ENCODE measurements around the gene ABHD17C.

The ABHD17C gene

DNA sequence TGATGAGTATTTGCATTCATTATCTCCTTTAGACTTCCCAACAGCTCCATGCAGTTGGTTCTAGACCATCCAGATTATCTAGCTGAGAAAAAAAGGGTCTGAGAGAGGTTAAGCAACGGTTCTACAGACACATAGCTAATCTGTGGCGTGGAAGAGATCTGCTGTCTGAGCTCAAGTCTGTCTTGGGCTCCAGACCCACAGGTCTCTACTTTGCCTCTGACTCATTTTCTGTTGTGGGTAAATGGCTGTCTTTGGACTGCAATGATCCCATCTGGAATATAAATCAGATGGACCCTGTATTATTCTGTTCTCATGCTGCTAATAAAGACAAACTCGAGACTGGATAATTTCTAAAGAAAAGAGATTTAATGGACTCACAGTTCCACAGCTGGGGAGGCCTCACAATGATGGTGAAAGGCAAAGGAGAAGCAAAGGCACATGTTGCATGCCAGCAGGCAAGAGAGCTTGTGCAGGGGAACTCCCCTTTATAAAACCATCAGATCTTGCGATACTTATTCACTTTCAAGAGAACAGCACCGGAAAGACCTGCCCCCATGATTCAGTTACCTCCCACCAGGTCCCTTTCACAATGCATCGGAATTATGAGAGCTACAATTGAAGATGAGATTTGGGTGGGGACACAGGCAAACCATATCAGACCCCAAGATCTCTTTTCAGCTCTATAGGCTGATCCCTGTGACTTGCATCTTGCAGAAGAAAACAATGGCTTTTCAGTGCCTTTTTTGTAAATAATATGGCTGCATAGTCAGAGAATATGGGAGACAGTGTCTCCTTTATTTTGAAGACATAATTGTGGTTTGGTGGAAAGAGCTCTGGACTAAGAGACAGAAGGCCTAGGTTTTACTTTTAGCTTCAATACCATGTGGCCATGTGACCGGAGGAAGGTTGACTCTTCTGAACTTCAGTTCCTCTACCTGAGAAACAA lies 108.7 kb downstream of the ABHD17C start:
- H3K4me3 ChIP-seq: no peak overlapping the region

DNA sequence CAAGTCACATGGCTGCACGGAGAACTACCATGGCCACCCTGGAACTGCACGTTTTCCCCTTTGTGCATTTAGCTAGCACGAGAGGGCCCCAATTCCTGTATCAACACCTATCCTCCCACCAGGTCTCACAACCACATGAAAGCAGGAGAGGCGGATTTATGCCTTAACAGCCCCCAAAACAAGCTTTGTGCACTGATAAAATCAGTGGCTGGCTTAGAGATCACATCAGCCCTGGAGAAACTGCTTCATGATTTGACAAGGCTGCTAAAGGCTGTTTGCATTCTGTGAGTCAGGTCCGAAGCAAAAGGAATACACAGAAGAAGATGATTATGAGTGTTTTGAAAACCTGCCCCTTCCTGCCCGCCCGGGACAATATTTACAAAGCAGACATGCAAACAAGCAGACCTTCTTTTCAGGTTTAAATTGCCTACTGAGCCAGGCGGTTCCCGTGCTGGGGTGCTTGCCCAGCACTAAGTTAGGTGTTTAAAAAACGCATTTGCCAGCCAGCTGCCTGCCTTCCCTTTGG lies 109.9 kb downstream of the ABHD17C start:
- no peak overlapping the region for H3K27ac ChIP-seq
- TF ChIP-seq, protein P1, sequence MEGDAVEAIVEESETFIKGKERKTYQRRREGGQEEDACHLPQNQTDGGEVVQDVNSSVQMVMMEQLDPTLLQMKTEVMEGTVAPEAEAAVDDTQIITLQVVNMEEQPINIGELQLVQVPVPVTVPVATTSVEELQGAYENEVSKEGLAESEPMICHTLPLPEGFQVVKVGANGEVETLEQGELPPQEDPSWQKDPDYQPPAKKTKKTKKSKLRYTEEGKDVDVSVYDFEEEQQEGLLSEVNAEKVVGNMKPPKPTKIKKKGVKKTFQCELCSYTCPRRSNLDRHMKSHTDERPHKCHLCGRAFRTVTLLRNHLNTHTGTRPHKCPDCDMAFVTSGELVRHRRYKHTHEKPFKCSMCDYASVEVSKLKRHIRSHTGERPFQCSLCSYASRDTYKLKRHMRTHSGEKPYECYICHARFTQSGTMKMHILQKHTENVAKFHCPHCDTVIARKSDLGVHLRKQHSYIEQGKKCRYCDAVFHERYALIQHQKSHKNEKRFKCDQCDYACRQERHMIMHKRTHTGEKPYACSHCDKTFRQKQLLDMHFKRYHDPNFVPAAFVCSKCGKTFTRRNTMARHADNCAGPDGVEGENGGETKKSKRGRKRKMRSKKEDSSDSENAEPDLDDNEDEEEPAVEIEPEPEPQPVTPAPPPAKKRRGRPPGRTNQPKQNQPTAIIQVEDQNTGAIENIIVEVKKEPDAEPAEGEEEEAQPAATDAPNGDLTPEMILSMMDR (IDR thresholded peaks at IDR 0.05): no peak
- DNase-seq (ENCODE audit: low spot score): no peak
- H3K4me3 ChIP-seq: no peak overlapping the region

More for the DNA sequence above, 108.7 kb downstream of the ABHD17C start:
- TF ChIP-seq, protein P1 (IDR thresholded peaks at IDR 0.05): no peak
- H3K27ac ChIP-seq: no peak overlapping the region
- DNase-seq (ENCODE audit: low spot score): no peak
